Natural killer cell (primary cell): ENCODE data around the gene LYRM9. TPM values are rescaled to one million over a fixed set of nuclear protein-coding genes. Genes with fewer than 3 reads are reported as not detected.

Experiments used
- ATAC-seq, 3 donors: fragments of 150-1000 bp in 2 of 3; fragments of 200-7000 bp in 1 of 3; cut with Tn5 transposase; 1 replicate in 1 of 3; 2 replicates in 2 of 3; pipeline ENCODE4 v1.10.0; 2021; ENCODE audit warnings: mild to moderate bottlenecking in 2 of 3, moderate library complexity in 2 of 3
- DNase-seq, 2 donors: peaks; one replicate each; pipeline versions ENCODE4 v3.0.0 to v3.0.0-alpha.2; 2013 to 2021; ENCODE audit warnings: mixed read lengths in 1 of 2
- H3K27ac ChIP-seq: one replicate; pipeline ENCODE4 v1.5.1; 2013; ENCODE audit warnings: mild to moderate bottlenecking, low read length
- H3K27me3 ChIP-seq: one replicate; pipeline ENCODE4 v1.6.1; 2013; ENCODE audit warnings: low read length; ENCODE audit not compliant: control insufficient read depth, insufficient read depth
- H3K36me3 ChIP-seq: one replicate; pipeline ENCODE4 v1.6.1; 2013; ENCODE audit warnings: low read length; ENCODE audit not compliant: control insufficient read depth, insufficient read depth
- H3K4me1 ChIP-seq: one replicate; pipeline ENCODE4 v1.6.1; 2013; ENCODE audit warnings: low read length; ENCODE audit not compliant: control insufficient read depth, insufficient read depth
- H3K4me3 ChIP-seq: one replicate; pipeline ENCODE4 v1.5.1; 2013; ENCODE audit warnings: low read length
- H3K9me3 ChIP-seq: one replicate; pipeline ENCODE4 v1.6.1; 2013; ENCODE audit warnings: low read length; ENCODE audit not compliant: control insufficient read depth, insufficient read depth
- H3K27ac Mint-ChIP-seq, 2 donors: one replicate each; pipeline ENCODE4 v1.8.0; 2022; ENCODE audit warnings: mild to moderate bottlenecking in 2 of 2, mixed read lengths in 2 of 2, moderate library complexity in 1 of 2
- H3K27me3 Mint-ChIP-seq, 2 donors: one replicate each; pipeline ENCODE4 v1.8.0; 2022; ENCODE audit warnings: low read depth in 2 of 2, mixed read lengths in 2 of 2
- H3K36me3 Mint-ChIP-seq: one replicate; pipeline ENCODE4 v1.8.0; 2022; ENCODE audit warnings: mixed read lengths
- H3K4me1 Mint-ChIP-seq, 2 donors: one replicate each; pipeline ENCODE4 v1.8.0; 2022; ENCODE audit warnings: mixed read lengths in 2 of 2
- H3K4me3 Mint-ChIP-seq: one replicate; pipeline ENCODE4 v1.8.0; 2022; ENCODE audit warnings: mild to moderate bottlenecking, moderate library complexity, mixed read lengths
- H3K9me3 Mint-ChIP-seq, 2 donors: one replicate each; pipeline ENCODE4 v1.8.0; 2022; ENCODE audit warnings: mixed read lengths in 2 of 2
- CTCF ChIP-seq: fragments of 200-600 bp; IDR thresholded peaks from one replicate; pipeline ENCODE4 v1.8.0; 2022; ENCODE audit warnings: antibody characterized with exemption
- WGBS: methylation state at CpG from one replicate; pipeline ENCODE4 v1.1.7; 2013; ENCODE audit warnings: missing lambda C conversion rate; ENCODE audit not compliant: insufficient coverage; 5-methylcytosine and 5-hydroxymethylcytosine counted together
- intact Hi-C: fragments of 100-400 bp; cut with micrococcal nuclease; formaldehyde crosslinking; loops from one replicate; pipeline ENCODE4 v1.14.2; 2022
- total RNA-seq, 4 donors: library from RNA; stranded (reverse); fragments of 120-200 nt in 1 of 4; gene quantifications; one replicate each; pipeline versions ENCODE4 v1.2.3 to v1.2.4, GENCODE V29; 2013 to 2022

LYRM9 gene
- total RNA-seq, 3 donors from 2014 or later (not counting 1 experiment from before 2014, with no cell fraction given), result 7.8 to 13.0 (median 9.3) TPM

- Histone ChIP-seq H3K27ac (no peak overlapping the region), H3K27me3 (peaks cover 3% of the 10 kb centered on the region), H3K9me3 (no peaks in the 10 kb centered on the region), H3K4me1 (no peaks in the 10 kb centered on the region), H3K4me3 (no peak overlapping the region), H3K36me3 (no peaks in the 10 kb centered on the region)
- Mint-ChIP-seq H3K27me3 (peaks cover 12 to 23% of the 10 kb centered on the region in 2 donors), H3K4me1 (no peaks in the 10 kb centered on the region), H3K36me3 (no peaks in the 10 kb centered on the region), H3K4me3 (no peak overlapping the region), H3K27ac (no peak overlapping the region), H3K9me3 (no peaks in the 10 kb centered on the region)
- ATAC-seq, result no peak
- 90% methylated on average over 9 of the region's 9 CpGs for WGBS
- DNase-seq, result no peak
- TF ChIP-seq CTCF, result no peak
- intact Hi-C loops, result no loop called here
Observed at GRCh38 chr17:27905447-27906225, 12.5 kb upstream of the LYRM9 start.

GRCh38 chr17:27904534-27905446, 11.6 kb upstream of the LYRM9 start:
- DNase-seq, result no peak
- no peak for TF ChIP-seq CTCF
- Mint-ChIP-seq H3K9me3 (no peaks in the 10 kb centered on the region), H3K27me3 (peaks cover 12 to 23% of the 10 kb centered on the region in 2 donors), H3K36me3 (no peaks in the 10 kb centered on the region), H3K27ac (no peak overlapping the region), H3K4me3 (no peak overlapping the region), H3K4me1 (no peaks in the 10 kb centered on the region)
- Histone ChIP-seq H3K4me1 (no peaks in the 10 kb centered on the region), H3K27me3 (peaks cover 3% of the 10 kb centered on the region), H3K36me3 (no peaks in the 10 kb centered on the region), H3K9me3 (no peaks in the 10 kb centered on the region), H3K27ac (no peak overlapping the region), H3K4me3 (no peak overlapping the region)
- intact Hi-C loops, result no loop called here
- no peak for ATAC-seq
- 78% methylated on average over 3 of the region's 5 CpGs for WGBS

- H3K27me3 ChIP-seq, result peaks cover 3% of the 10 kb centered on the region
- DNase-seq (no peak), ATAC-seq (no peak)
- no peak overlapping the region for H3K27ac ChIP-seq
- 89% methylated on average over 1 of the region's 1 CpG for WGBS
- H3K36me3 ChIP-seq, result no peaks in the 10 kb centered on the region
- intact Hi-C loops, result no loop called here
- Mint-ChIP-seq H3K36me3 (no peaks in the 10 kb centered on the region), H3K27ac (no peak overlapping the region), H3K4me3 (no peak overlapping the region), H3K27me3 (peaks cover 12 to 23% of the 10 kb centered on the region in 2 donors), H3K9me3 (no peaks in the 10 kb centered on the region), H3K4me1 (no peaks in the 10 kb centered on the region)
- H3K9me3 ChIP-seq, result no peaks in the 10 kb centered on the region
- no peak overlapping the region for H3K4me3 ChIP-seq
- no peak for TF ChIP-seq CTCF
- H3K4me1 ChIP-seq, result no peaks in the 10 kb centered on the region
Observed at GRCh38 chr17:27904114-27904513, 10.9 kb upstream of the LYRM9 start.
